GM21381 (cell line): ENCODE results near the gene STPG3.
A peak's percentile ranks its signal among the peaks of the same experiment; 100 is the strongest.

Source experiments
- ATAC-seq: cut with Tn5 transposase; IDR thresholded peaks from one replicate; pipeline ENCODE4 v1.9.1; 2021; ENCODE audit warnings: mild to moderate bottlenecking, moderate library complexity; ENCODE audit not compliant: unreplicated experiment

Gene STPG3

GRCh38 chr9:137278061-137278701, 27.1 kb downstream of the STPG3 start:
- ATAC-seq: no peak

- ATAC-seq: no peak
Observed at GRCh38 chr9:137278721-137279711, 27.9 kb downstream of the STPG3 start.

GRCh38 chr9:137279741-137280473, 28.8 kb downstream of the STPG3 start:
- no peak for ATAC-seq

GRCh38 chr9:137280474-137281344, 29.6 kb downstream of the STPG3 start:
- no peak for ATAC-seq

GRCh38 chr9:137281345-137282116, 30.4 kb downstream of the STPG3 start:
- ATAC-seq: no peak

- ATAC-seq: no peak
Observed at GRCh38 chr9:137286975-137287383, 35.9 kb downstream of the STPG3 start.

- no peak for ATAC-seq
Observed at GRCh38 chr9:137293094-137293481, 42.0 kb downstream of the STPG3 start.

- no peak for ATAC-seq
Observed at GRCh38 chr9:137293482-137294090, 42.5 kb downstream of the STPG3 start.

- no peak for ATAC-seq
Observed at GRCh38 chr9:137294091-137294680, 43.1 kb downstream of the STPG3 start.

GRCh38 chr9:137294681-137295237, 43.7 kb downstream of the STPG3 start:
- no peak for ATAC-seq

- ATAC-seq: peak; percentile 67
Observed at GRCh38 chr9:137295238-137295811, 44.2 kb downstream of the STPG3 start.

- ATAC-seq: peak; percentile 25
Observed at GRCh38 chr9:137295849-137296669, 45.0 kb downstream of the STPG3 start.

- ATAC-seq: no peak
Observed at GRCh38 chr9:137296670-137297664, 45.9 kb downstream of the STPG3 start.

- no peak for ATAC-seq
Observed at GRCh38 chr9:137297966-137298365, 46.9 kb downstream of the STPG3 start.

GRCh38 chr9:137298401-137299202, 47.5 kb downstream of the STPG3 start:
- no peak for ATAC-seq
